SH-SY5Y (cell line): ENCODE results near the gene FCRL2.

Source experiments
- GATA2 ChIP-seq: IDR thresholded peaks from 2 replicates; pipeline ENCODE4 v1.6.1; 2011; ENCODE audit warnings: mild to moderate bottlenecking, low read depth, low read length
- GATA3 ChIP-seq: IDR thresholded peaks from 2 replicates; pipeline ENCODE4 v1.6.1; 2011; ENCODE audit warnings: low read depth, mild to moderate bottlenecking, low read length, moderate library complexity

GRCh38 chr1:157748262-157748817 lies 28.6 kb downstream of the FCRL2 start:
- TF ChIP-seq GATA3: no peak
- TF ChIP-seq GATA2: no peak
